Thymus (tissue), 11 donors: ENCODE measurements around the gene MARCHF9. TPM values are rescaled to one million over a fixed set of nuclear protein-coding genes. Genes with fewer than 3 reads are reported as not detected.
A peak's percentile ranks its signal among the peaks of the same experiment; 100 is the strongest.

Experiments
- DNase-seq, 9 donors: peaks; one replicate each; pipeline ENCODE4 v3.0.0-alpha.2; 2013; ENCODE audit warnings: low spot score in 9 of 9, low read depth in 6 of 9, missing footprints in 1 of 9
- H3K27ac ChIP-seq, 2 donors: one replicate each; pipeline ENCODE4 v1.5.1; 2013; ENCODE audit warnings: control low read depth in 1 of 2, low read depth in 1 of 2, low read length in 1 of 2, mild to moderate bottlenecking in 1 of 2, moderate library complexity in 1 of 2
- H3K27me3 ChIP-seq, 2 donors: one replicate each; pipeline ENCODE4 v1.5.1; 2013; ENCODE audit warnings: low read length in 1 of 2; ENCODE audit not compliant: control insufficient read depth in 2 of 2, insufficient read depth in 1 of 2
- H3K36me3 ChIP-seq, 2 donors: one replicate each; pipeline ENCODE4 v1.5.1; 2013; ENCODE audit warnings: low read length in 1 of 2, mild to moderate bottlenecking in 1 of 2, moderate library complexity in 1 of 2; ENCODE audit not compliant: control insufficient read depth in 2 of 2, insufficient read depth in 2 of 2
- H3K4me1 ChIP-seq, 2 donors: one replicate each; pipeline ENCODE4 v1.5.1; 2013; ENCODE audit warnings: low read length in 2 of 2; ENCODE audit not compliant: control insufficient read depth in 2 of 2, insufficient read depth in 2 of 2
- H3K4me3 ChIP-seq, 2 donors: one replicate each; pipeline ENCODE4 v1.5.1; 2013; ENCODE audit warnings: low read length in 2 of 2, control low read depth in 1 of 2, mild to moderate bottlenecking in 1 of 2
- H3K9me3 ChIP-seq, 2 donors: one replicate each; pipeline ENCODE4 v1.5.1; 2013; ENCODE audit warnings: low read length in 1 of 2, mild to moderate bottlenecking in 1 of 2; ENCODE audit not compliant: control insufficient read depth in 2 of 2, insufficient read depth in 1 of 2
- WGBS: extraction: QIAGEN DNeasy Blood & Tissue Kit; methylation state at CpG from one replicate; pipeline ENCODE4 v1.1.7; 2013; 5-methylcytosine and 5-hydroxymethylcytosine counted together
- polyA plus RNA-seq: library from polyadenylated mRNA; stranded (reverse); fragments of 200-250 nt; gene quantifications from one replicate; pipeline ENCODE4 v1.2.3, GENCODE V29; 2013
- total RNA-seq: library from RNA; stranded (reverse); fragments of 120-200 nt; gene quantifications from one replicate; pipeline ENCODE4 v1.2.4, GENCODE V29; 2013
- donor health status: healthy.

Gene MARCHF9
- total and polyA plus RNA-seq, 2 donors, result 10.7 to 54.9 TPM

DNA sequence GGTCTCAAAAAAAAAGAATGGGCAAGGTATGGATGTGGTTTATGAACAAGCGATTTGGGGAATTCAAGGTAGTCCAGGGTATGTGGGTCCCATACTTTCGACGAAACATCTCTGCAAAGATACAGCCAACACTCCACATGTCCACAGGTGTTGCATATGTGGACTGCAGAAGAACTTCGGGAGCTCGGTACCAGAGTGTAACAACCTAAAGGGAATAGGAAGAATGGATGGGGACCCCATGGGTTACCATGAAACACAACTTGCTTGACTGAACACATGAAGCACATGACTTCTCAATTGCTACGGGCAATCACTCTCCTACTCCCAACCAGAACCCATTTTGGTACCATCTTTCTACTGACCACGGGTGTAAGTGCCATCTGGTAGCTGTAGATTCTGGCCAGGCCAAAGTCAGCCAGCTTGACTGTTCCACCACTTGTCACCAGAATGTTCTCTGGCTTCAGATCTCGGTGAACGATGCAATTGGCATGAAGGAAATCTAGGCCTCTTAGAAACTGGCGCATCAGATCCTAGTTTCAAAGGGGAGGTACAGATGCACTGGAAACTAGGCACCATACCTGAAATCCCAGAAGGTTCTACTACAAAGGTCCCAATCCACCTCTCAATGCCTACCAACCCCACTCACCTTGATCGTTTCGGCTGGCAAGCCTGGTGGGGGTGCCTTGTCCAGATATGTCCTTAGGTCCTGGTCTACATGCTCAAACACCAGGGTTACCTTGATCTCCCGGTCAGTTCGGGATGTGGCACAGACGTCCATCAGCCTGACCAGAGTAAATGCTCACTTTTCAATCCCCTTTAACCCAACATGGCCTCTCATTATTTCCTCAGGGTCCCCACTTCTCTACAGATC, 4.1 kb upstream of the MARCHF9 start:
- Histone ChIP-seq H3K36me3 (peaks cover 14 to 44% of the 10 kb centered on the region in 2 donors), H3K9me3 (no peaks in the 10 kb centered on the region), H3K4me1 (peaks cover 19 to 43% of the 10 kb centered on the region in 2 donors), H3K4me3 (peak overlapping the region in 1 of 2 donors; percentile 59), H3K27ac (no peak overlapping the region), H3K27me3 (peaks cover 0 to 2% of the 10 kb centered on the region in 2 donors)
- DNase-seq, result no peak
- WGBS, result 95% methylated on average over 15 of the region's 15 CpGs

DNA sequence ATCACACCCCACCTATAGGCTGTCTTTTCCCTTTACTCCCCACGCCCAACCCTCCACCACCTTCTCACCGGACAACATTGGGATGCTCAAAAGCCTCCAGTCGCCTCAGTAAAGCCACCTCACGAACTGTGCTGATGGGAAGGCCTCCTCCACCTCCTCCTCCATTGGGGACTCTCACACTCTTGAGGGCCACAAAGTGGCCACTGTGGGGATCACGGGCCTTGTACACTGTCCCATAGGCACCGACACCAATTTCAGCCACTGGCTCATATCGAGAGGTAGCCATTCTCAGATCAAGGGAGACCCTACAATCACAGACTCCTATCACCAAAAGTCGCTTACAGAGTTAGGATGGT, 3.5 kb upstream of the MARCHF9 start:
- Histone ChIP-seq H3K27me3 (peaks cover 2 to 8% of the 10 kb centered on the region in 2 donors), H3K9me3 (no peaks in the 10 kb centered on the region), H3K4me1 (peaks cover 23 to 49% of the 10 kb centered on the region in 2 donors), H3K4me3 (peak overlapping the region; percentile 59 to 81), H3K27ac (no peak overlapping the region), H3K36me3 (peaks cover 13 to 40% of the 10 kb centered on the region in 2 donors)
- WGBS, result 17% methylated on average over 8 of the region's 8 CpGs
- no peak for DNase-seq

DNA sequence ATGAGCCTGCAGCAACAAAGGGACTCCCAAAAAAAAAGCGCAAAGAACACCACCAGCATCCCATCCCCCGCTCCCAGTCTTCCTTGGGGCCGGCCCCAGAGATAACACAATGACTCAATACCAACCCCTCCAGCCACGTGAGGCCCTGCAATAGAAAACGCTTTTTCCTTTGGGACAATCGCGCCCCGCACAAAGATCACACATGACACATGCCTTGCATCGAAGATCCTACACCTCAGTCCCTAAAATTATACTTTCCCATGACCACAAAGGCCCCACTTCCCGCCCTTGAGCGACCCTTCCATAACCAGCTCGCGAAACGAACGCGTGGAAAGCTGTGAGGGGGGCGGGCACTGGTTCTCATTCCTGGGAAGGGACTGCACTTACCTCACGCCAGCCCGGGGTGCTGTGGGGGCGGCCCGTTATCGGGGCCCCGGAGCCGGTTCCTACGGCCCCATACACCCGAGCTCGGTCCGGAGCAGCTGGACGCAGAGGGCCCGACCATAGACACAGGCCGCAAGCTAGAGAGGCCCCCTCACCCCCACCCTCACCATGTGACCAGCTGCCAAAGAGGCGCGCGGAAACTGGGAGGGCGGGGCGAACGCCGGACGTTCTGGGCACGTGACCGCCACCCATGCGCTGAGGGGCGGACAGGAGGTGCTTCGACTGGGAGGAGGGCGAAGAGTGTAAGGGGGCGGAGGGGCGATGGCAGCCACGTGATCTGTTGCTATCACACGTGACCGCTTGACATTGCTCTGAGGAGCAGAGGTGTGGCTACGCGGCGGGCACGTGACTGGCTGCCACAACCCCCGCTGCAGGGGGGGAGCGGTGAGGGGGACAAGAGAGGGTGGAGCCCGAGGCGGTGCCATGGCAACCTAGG, 2.9 kb upstream of the MARCHF9 start, which contains the start of gene CDK4:
TSS of gene CDK4 (minus strand) at position 523 of the 880 bp plus-strand sequence. CDS start 593 bp downstream, outside the sequence.
- H3K4me1 ChIP-seq, result peaks cover 28 to 55% of the 10 kb centered on the region in 2 donors

DNA sequence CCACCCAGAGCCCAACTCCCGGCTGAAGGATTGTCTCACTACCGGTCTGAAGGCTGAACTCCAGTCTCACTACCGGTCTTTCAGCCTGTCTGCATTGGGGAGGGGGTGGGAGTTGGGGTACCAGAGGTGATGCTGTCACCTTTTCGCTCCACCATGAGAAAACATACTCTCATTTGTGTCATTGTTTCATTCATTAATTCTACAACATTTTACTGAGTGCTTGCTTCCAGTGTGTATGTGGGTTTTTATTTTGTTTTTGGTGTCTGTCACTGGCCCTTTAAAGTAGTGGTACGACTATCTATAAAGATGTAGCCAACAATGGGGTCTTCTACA, 2.3 kb upstream of the MARCHF9 start:
- Histone ChIP-seq H3K4me1 (peaks cover 28 to 55% of the 10 kb centered on the region in 2 donors), H3K27me3 (peaks cover 2 to 14% of the 10 kb centered on the region in 2 donors), H3K27ac (peak overlapping the region; percentile 22 to 75), H3K9me3 (peaks cover 0 to 2% of the 10 kb centered on the region in 2 donors), H3K36me3 (peaks cover 8 to 29% of the 10 kb centered on the region in 2 donors), H3K4me3 (peak overlapping the region; percentile 17 to 43)
- WGBS, result 4% methylated on average over 5 of the region's 5 CpGs
- DNase-seq, result no peak

More for the DNA sequence above, 2.9 kb upstream of the MARCHF9 start, which contains the start of gene CDK4:
- peak; percentile 91 to 99 (median 98) for DNase-seq
- H3K9me3 ChIP-seq, result peaks cover 0 to 2% of the 10 kb centered on the region in 2 donors
- under 1% methylated on average over 58 of the region's 58 CpGs for WGBS
- peaks cover 8 to 34% of the 10 kb centered on the region in 2 donors for H3K36me3 ChIP-seq
- H3K27ac ChIP-seq, result peak within 1 kb of the TSS; percentile 75 to 77
- H3K4me3 ChIP-seq, result peak within 1 kb of the TSS; percentile 59 to 81
- peaks cover 2 to 14% of the 10 kb centered on the region in 2 donors for H3K27me3 ChIP-seq

DNA sequence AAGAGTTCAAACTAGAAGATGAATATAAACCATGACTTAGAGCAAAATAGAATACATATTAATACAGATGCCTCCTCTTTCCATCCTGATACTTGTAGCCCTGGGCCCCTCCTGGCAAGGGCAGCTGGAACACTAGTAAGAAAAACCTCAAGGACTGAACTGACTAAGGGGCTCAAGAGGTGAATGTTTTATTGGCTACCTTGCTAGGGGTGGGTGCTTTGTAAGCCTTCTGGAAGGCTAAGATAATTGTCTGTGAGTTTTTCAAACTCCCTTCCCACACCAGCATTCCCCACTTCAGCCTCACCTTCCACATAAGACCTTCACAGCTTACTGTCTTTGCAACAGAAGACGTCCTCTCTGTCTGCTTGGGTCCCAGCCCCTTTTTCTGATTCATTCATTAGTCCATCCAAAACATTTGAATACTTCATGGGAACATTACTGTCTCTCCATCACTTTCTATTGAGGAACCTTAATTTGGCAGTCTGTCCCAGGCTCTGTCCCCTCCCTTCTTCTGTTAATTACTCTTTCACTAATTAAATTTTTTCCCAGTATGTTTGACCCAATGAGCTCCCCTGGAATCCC, 1.1 kb upstream of the MARCHF9 start:
- H3K27ac ChIP-seq, result peak overlapping the region in 1 of 2 donors; percentile 83
- no peak overlapping the region for H3K4me3 ChIP-seq
- WGBS, result 78% methylated on average over 1 of the region's 1 CpG
- DNase-seq, result no peak
- H3K36me3 ChIP-seq, result peaks cover 15 to 30% of the 10 kb centered on the region in 2 donors
- H3K4me1 ChIP-seq, result peaks cover 28 to 55% of the 10 kb centered on the region in 2 donors
- peaks cover 2 to 14% of the 10 kb centered on the region in 2 donors for H3K27me3 ChIP-seq
- H3K9me3 ChIP-seq, result peaks cover 0 to 2% of the 10 kb centered on the region in 2 donors

DNA sequence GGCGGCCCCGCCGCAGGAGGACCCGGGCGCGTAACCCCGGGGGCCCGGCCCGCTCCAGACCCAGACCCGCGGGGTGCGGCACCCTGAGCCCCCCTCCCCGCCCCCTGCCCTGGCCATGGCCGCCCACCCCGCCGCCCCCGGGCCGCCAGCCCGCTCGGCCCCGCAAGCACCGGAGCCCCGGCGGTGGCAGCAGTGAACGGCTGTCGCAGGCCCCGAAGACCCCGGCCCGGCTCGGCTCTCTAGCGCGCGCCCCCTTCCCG, 221 bp downstream of the MARCHF9 start:
- H3K4me1 ChIP-seq, result peaks cover 28 to 55% of the 10 kb centered on the region in 2 donors
- DNase-seq, result no peak

DNA sequence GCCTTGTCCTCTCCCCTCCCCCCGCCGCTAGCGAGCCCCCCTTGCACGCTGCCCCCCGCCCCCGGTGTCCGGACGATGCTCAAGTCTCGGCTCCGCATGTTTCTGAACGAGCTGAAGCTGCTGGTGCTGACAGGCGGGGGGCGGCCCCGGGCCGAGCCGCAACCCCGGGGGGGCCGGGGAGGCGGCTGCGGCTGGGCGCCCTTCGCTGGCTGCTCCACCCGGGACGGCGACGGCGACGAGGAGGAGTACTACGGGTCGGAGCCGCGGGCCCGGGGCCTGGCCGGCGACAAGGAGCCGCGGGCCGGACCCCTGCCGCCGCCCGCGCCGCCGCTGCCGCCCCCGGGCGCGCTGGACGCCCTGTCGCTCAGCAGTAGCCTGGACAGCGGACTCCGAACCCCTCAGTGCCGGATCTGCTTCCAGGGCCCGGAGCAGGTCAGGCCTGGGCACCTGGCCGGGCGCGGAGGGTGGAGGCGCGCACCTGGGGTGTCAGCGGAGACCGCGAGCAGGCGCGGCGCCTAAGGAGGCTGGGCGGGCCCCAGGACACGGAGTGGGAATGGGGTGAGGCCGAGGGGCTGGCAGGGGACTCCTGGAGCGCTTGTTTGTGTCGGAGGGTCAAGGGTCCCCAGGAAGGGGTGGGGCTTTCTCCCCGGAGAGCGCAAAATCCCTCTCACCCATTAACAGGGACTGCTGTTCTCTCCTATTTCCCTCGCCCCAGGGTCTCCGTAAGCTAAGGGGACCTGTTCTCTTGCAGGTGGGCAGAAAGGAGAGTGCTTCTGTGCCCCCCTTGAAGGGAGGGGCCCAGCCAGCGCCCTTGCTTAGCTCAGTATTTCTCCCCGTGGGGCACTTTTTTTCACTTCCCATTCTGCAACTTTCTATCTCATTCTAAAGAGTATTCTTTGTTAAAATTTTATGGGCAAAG, 810 bp downstream of the MARCHF9 start:
- H3K9me3 ChIP-seq, result peaks cover 0 to 2% of the 10 kb centered on the region in 2 donors
- H3K36me3 ChIP-seq, result peaks cover 16 to 20% of the 10 kb centered on the region in 2 donors
- peak overlapping the region; percentile 52 to 88 for H3K4me3 ChIP-seq
- WGBS, result 1% methylated on average over 76 of the region's 76 CpGs
- peaks cover 2 to 14% of the 10 kb centered on the region in 2 donors for H3K27me3 ChIP-seq
- DNase-seq, result peak in 1 of 9 donors; percentile 45
- peaks cover 28 to 51% of the 10 kb centered on the region in 2 donors for H3K4me1 ChIP-seq
- H3K27ac ChIP-seq, result peak overlapping the region in 1 of 2 donors; percentile 56

More for the DNA sequence above, 221 bp downstream of the MARCHF9 start:
- 1% methylated on average over 34 of the region's 34 CpGs for WGBS
- peak overlapping the region; percentile 22 to 88 for H3K4me3 ChIP-seq
- peaks cover 16 to 26% of the 10 kb centered on the region in 2 donors for H3K36me3 ChIP-seq
- peak overlapping the region in 1 of 2 donors; percentile 81 for H3K27ac ChIP-seq
- peaks cover 0 to 2% of the 10 kb centered on the region in 2 donors for H3K9me3 ChIP-seq
- peaks cover 2 to 14% of the 10 kb centered on the region in 2 donors for H3K27me3 ChIP-seq
